Measurements from ENCODE around the gene MACF1.

The MACF1 gene

DNA sequence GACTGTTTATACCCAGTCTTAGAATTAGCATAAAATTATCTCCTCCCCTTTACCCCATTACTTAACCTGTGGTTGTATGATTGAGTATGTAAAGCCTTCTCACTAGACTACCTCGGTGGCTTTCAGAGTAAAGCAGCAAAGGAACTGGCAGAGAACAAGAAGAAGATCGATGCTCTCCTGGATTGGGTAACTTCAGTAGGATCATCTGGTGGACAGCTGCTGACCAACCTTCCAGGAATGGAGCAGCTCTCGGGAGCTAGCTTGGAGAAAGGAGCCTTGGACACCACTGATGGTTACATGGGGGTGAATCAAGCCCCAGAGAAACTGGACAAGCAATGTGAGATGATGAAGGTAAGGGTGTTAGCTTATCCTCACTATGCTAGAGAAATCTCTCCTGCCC, 148.4 kb downstream of the MACF1 start:
- no peak for DNase-seq (ENCODE audit: low spot score)

- DNase-seq (ENCODE audit: low spot score): peak; percentile 12
Observed at GRCh38 chr1:39354572-39354971, 150.1 kb downstream of the MACF1 start.

- no peak for DNase-seq (ENCODE audit: low spot score)
Observed at GRCh38 chr1:39358491-39358890, 154.0 kb downstream of the MACF1 start.

- no peak for DNase-seq (ENCODE audit: low spot score)
Observed at GRCh38 chr1:39359028-39359570, 154.6 kb downstream of the MACF1 start.

- no peak for DNase-seq (ENCODE audit: low spot score)
Observed at GRCh38 chr1:39360731-39361130, 156.2 kb downstream of the MACF1 start.

DNA sequence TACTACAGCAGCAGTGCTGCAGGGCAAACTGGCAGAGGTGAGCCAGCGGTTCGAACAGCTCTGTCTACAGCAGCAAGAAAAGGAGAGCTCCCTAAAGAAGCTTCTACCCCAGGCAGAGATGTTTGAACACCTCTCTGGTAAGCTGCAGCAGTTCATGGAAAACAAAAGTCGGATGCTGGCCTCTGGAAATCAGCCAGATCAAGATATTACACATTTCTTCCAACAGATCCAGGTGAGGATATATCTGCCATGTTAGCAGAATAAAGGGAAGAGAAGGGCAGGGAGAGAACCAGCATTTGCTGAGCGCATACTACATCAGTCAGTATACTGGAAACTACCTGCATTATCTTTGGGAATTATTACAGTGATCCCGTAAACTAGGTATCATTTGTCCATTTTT, 157.0 kb downstream of the MACF1 start:
- no peak for DNase-seq (ENCODE audit: low spot score)

DNA sequence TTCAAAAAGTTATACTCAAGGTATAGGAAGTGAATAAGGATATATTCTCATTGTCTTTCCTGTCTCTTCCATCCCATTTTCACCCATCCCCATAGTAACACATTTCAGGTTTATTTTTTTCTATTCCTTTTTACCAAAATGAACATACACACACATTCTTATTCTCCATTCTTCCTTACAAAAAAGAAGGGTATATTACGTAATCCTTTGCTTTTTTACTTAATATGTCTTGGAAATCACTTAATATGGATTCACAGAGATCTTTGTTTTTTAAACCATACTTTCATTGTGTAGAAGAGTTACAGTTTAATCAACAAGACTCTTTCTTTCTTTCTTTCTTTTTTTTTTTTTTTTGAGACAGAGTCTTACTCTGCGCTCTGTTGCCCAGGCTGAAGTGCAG, 158.8 kb downstream of the MACF1 start:
- DNase-seq (ENCODE audit: low spot score): no peak

DNA sequence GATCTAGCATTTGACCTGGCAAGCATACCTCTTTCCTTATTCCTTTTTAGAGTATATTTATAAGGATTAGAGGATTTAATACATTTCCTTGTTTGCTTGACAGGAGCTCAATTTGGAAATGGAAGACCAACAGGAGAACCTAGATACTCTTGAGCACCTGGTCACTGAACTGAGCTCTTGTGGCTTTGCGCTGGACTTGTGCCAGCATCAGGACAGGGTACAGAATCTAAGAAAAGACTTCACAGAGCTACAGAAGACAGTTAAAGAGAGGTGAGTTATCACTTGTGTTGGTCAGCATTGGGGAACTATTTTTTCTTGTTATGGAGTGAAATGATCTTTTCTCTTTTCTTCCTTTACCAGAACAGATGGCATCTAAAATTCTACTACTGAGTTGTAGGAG, 163.6 kb downstream of the MACF1 start:
- no peak for DNase-seq (ENCODE audit: low spot score)

DNA sequence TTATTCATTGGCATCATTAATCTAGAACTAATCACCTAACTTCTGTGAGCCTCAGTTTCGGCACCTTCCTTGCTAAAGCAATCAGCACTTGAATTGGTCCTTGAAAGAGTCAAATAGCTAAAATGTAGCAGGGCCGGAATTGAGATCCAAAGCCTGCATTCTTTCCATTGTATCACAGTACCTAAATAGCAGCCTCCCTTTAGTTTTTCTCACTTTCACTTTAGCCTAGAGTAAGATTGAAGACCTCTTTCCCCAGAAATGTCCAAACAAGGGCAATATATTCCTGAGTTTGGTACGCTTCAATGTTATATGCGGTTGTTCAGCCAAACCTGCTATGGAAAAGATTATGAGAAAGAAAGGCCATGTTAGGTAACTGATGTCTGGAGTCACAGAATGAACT, 165.1 kb downstream of the MACF1 start:
- no peak for DNase-seq (ENCODE audit: low spot score)

GRCh38 chr1:39370602-39371001, 166.1 kb downstream of the MACF1 start:
- DNase-seq (ENCODE audit: low spot score): no peak

DNA sequence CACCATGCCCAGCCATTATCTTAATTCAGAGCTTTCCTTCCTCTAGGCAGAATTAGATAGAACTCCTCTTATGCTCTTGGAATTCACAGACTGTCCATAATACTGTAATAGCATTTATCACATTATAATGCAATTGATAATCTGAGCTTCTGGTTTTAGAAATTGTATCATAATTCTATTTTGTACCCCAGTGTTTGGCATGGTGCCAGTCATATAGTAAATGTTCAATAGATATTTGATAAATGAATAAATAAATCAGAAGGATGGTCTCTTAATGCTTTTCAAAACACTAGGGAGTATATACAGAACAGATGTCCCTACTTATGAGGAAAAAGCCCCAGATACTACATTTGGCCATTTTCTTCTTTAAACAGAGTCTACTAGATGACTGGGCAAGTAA, 167.6 kb downstream of the MACF1 start:
- DNase-seq (ENCODE audit: low spot score): no peak

- DNase-seq (ENCODE audit: low spot score): no peak
Observed at GRCh38 chr1:39376656-39377055, 172.2 kb downstream of the MACF1 start.

- peak; percentile 16 for DNase-seq (ENCODE audit: low spot score)
Observed at GRCh38 chr1:39378377-39378776, 173.9 kb downstream of the MACF1 start.

GRCh38 chr1:39379187-39379586, 174.7 kb downstream of the MACF1 start:
- DNase-seq (ENCODE audit: low spot score): no peak

DNA sequence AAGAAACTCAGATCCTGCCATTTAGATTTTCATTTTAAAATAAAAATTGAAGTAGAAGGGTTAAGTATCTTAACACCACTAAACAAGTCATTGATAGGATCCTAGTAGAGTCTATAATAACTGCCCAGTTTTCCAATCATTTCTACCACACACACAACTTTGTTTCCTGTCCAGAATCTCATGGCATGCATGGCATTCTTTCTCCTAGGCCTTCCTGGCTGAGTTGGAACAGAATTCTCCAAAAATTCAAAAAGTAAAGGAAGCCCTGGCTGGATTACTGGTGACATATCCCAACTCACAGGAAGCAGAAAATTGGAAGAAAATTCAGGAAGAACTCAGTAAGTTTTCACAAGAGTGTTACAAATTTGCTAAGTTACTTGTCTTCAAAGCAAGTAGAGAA, 175.5 kb downstream of the MACF1 start:
- DNase-seq (ENCODE audit: low spot score): no peak

GRCh38 chr1:39381839-39382238, 177.3 kb downstream of the MACF1 start:
- DNase-seq (ENCODE audit: low spot score): no peak

- DNase-seq (ENCODE audit: low spot score): no peak
Observed at GRCh38 chr1:39384305-39384704, 179.8 kb downstream of the MACF1 start.

DNA sequence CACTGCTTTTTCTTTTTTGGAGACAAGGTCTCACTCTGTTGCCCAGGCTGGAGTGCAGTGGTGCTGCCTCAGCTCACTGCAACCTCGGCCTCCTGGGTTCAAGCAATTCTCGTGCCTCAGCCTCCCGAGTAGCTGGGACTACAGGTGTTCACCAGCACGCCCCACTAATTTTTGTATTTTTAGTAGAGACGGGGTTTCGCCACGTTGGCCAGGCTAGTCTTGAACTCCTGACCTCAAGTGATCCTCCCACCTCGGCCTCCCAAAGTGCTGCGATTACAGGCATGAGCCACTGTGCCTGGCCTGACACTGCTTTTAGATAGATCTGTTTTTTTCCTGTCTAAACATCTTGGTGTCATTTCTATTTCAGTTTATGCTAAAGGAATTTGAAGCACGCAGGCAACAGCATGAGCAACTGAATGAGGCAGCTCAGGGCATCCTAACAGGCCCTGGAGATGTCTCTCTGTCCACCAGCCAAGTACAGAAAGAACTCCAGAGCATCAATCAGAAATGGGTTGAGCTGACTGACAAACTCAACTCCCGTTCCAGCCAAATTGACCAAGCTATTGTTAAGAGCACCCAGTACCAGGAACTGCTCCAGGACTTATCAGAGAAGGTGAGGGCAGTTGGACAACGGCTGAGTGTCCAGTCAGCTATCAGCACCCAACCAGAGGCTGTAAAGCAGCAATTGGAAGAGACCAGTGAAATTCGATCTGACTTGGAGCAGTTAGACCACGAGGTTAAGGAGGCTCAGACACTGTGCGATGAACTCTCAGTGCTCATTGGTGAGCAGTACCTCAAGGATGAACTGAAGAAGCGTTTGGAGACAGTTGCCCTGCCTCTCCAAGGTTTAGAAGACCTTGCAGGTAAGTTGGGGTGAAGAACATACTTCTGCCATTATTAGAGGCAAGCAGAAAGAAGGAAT, 180.8 kb downstream of the MACF1 start:
- DNase-seq (ENCODE audit: low spot score): no peak

GRCh38 chr1:39386997-39387396, 182.5 kb downstream of the MACF1 start:
- no peak for DNase-seq (ENCODE audit: low spot score)

DNA sequence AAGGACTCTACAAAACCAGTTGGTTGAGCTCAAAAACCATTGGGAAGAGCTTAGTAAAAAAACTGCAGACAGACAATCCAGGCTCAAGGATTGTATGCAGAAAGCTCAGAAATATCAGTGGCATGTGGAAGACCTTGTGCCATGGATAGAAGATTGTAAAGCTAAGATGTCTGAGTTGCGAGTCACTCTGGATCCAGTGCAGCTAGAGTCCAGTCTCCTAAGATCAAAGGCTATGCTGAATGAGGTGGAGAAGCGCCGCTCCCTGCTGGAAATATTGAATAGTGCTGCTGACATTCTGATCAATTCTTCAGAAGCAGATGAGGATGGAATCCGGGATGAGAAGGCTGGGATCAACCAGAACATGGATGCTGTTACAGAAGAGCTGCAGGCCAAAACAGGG, 183.0 kb downstream of the MACF1 start:
- no peak for DNase-seq (ENCODE audit: low spot score)

DNA sequence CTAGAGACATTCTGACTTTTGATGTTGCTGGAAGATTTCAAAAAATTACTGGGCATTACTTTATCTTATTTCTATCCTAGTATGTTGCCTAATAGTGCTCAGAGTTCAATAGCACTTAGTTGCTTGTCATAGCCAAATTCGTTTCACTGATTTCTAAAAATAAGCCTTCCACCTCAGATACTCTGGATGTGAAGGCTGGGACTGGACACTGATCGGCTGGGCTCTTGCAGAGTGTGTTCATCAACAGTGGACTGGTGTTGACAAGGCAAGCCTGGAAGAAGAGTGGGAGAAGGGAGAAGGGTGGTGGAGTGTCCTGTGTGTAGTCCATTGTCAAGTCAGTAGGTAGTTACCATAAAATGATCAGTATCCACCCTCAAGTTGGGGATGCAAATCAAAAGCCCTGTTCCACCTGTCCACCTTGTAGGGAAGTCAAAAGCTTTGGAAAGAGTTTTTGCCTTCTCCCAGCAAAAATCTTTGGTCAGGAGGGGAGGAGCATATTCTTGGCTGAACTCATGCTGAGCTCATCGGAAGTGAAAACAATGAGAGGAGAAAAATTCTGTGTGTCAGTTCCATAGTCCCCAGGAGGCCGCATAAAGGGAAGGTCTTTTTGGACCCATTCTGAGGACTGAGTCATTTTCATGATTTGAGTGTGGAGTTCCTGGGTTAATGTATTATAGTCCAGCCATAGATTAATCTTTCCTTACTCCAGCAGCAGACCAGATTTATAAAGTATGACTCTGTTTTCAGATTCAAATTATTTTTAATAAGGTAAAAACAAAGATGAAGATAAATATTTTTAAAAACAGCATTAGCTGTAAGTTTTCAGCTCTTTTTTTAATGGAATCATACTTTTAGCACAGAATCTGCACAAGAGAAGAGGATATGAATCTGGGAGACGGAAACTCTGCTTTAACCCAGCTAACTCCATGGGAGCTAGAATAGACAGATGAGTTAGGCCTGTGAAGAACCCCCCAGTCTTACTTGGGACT, 187.5 kb downstream of the MACF1 start:
- no peak for DNase-seq (ENCODE audit: low spot score)

- DNase-seq (ENCODE audit: low spot score): no peak
Observed at GRCh38 chr1:39392851-39393573, 188.5 kb downstream of the MACF1 start.

Measured in germinal center (tissue), 1 donor.